GM19328 (cell line): ENCODE measurements around the gene FUCA2.
"Not testable (repeated sequence)": the region's sequence is repeated elsewhere in the genome, so short reads cannot be mapped to it uniquely, and the experiment has no call there.

ENCODE experiments used
- ATAC-seq: cut with Tn5 transposase; IDR thresholded peaks from one replicate; pipeline ENCODE4 v1.9.1; 2021; ENCODE audit warnings: mild to moderate bottlenecking, moderate library complexity; ENCODE audit not compliant: unreplicated experiment

FUCA2 gene

GRCh38 chr6:143449082-143449713 is 62.3 kb downstream of the FUCA2 start:
- no peak for ATAC-seq

GRCh38 chr6:143447865-143448264 is 63.7 kb downstream of the FUCA2 start:
- ATAC-seq: not testable (repeated sequence)
